Heart right ventricle (tissue), 16 donors: ENCODE data around the gene SHISAL2A. TPM values are rescaled to one million over a fixed set of nuclear protein-coding genes. Genes with fewer than 3 reads are reported as not detected.
A peak's percentile ranks its signal among the peaks of the same experiment; 100 is the strongest.

Experiments used
- ATAC-seq, 8 donors: fragments of 200-7000 bp; cut with Tn5 transposase; one replicate each; pipeline ENCODE4 v1.9.1; 2020; ENCODE audit warnings: mild to moderate bottlenecking in 8 of 8, moderate library complexity in 8 of 8, moderate number of reproducible peaks in 1 of 8
- DNase-seq, 2 donors: peaks; one replicate each; pipeline ENCODE4 v3.0.0-alpha.2; 2020
- H3K27ac ChIP-seq, 10 donors: fragments of 200-600 bp; sonication (generic) in 2 of 10; one replicate each; pipeline versions ENCODE4 v1.5.0 to v1.8.0; 2020 to 2022; ENCODE audit warnings: mild to moderate bottlenecking in 3 of 10
- H3K27me3 ChIP-seq, 7 donors: fragments of 200-600 bp; one replicate each; pipeline ENCODE4 v1.8.0; 2021 to 2022; ENCODE audit warnings: mild to moderate bottlenecking in 2 of 7
- H3K36me3 ChIP-seq, 9 donors: fragments of 200-600 bp; sonication (generic) in 1 of 9; one replicate each; pipeline versions ENCODE4 v1.5.0 to v1.8.0; 2020 to 2022; ENCODE audit warnings: mild to moderate bottlenecking in 2 of 9
- H3K4me1 ChIP-seq, 9 donors: fragments of 200-600 bp; sonication (generic) in 1 of 9; one replicate each; pipeline versions ENCODE4 v1.5.0 to v1.8.0; 2020 to 2022; ENCODE audit warnings: mild to moderate bottlenecking in 4 of 9
- H3K4me3 ChIP-seq, 10 donors: fragments of 200-600 bp; sonication (generic) in 2 of 10; one replicate each; pipeline versions ENCODE4 v1.5.0 to v1.8.0; 2020 to 2022; ENCODE audit warnings: mild to moderate bottlenecking in 7 of 10, moderate library complexity in 2 of 10
- H3K9me3 ChIP-seq, 11 donors: fragments of 200-600 bp in 10 of 11; sonication (generic) in 2 of 11; one replicate each; pipeline versions ENCODE4 v1.5.0 to v1.8.0; 2013 to 2022; ENCODE audit warnings: mild to moderate bottlenecking in 2 of 11, control low read depth in 1 of 11, moderate library complexity in 1 of 11
- CTCF ChIP-seq, 9 donors: fragments of 200-600 bp; sonication (generic) in 2 of 9; IDR thresholded peaks; one replicate each; pipeline versions ENCODE4 v1.5.0 to v1.8.0; 2021 to 2022; ENCODE audit warnings: antibody characterized with exemption in 9 of 9, mild to moderate bottlenecking in 5 of 9, moderate library complexity in 1 of 9
- WGBS, 2 donors: extraction: QIAGEN DNeasy Blood & Tissue Kit; methylation state at CpG; one replicate each; pipeline ENCODE4 v1.1.7; 2013; ENCODE audit warnings: inconsistent platforms in 1 of 2; 5-methylcytosine and 5-hydroxymethylcytosine counted together
- intact Hi-C, 10 donors: fragments of 100-400 bp; cut with DNase I; formaldehyde crosslinking; loops; one replicate each; pipeline versions ENCODE4 v1.11.1 to v1.14.2; 2022
- polyA plus RNA-seq, 2 donors: library from polyadenylated mRNA; stranded (reverse); fragments of 200-250 nt; gene quantifications; one replicate each; pipeline ENCODE4 v1.2.3, GENCODE V29; 2013
- total RNA-seq, 10 donors: library from RNA; stranded (reverse); fragmentation: NEBNext Ultra II Directional in 3 of 10; extraction: Animal tissue kit (Norgen Biotek cat#: 25700) in 3 of 10; gene quantifications; one replicate each; pipeline versions ENCODE4 v1.2.1 to v1.2.4, GENCODE V29; 2021 to 2023
- donor health status: Arrhythmogenic right ventricular cardiomyopathy.
- donor health status: ischemic (EF 13 %, LVEDD 7.1; RV severe dilation, severe dysfunction).
- donor health status: healthy with polysubstance abuse.
- donor health status: DM: no; HTN: yes; CAD: no.
- donor health status: DM: no; HTN: no; CAD: no.
- donor health status: ischemic (EF 25% LVEDD 6.9; RV normal size, moderate dysfunction).
- donor health status: ischemic (EF 25% LVEDD 5.7; RV mildly dilated, moderate dysfunction).
- donor health status: healthy.
- donor health status: DM: yes; HTN: yes; CAD: no.
- donor health status: Ischemic cardiomyopathy.
- donor health status: ischemic (EF 35%, LVEDD 5.7; RV mildly dilated, moderate dysfunction).
- donor health status: nonischemic (EF 11% LVEDD 7.7; RV severe dilation, severe dysfunction).
- donor health status: DM: yes; HTN: yes; CAD: no.
- donor health status: PGD.
- donor health status: ischemic (EF 29% LVEDD 5.4; RV normal size, mild dysfunction).
- donor health status: nonischemic (EF 23%, LVEDD 6.1; RV moderate dilation, normal function).

The SHISAL2A gene
- total and polyA plus RNA-seq, 12 donors = 0.10 to 0.22 (median 0.19) TPM; not detected in 9

DNA sequence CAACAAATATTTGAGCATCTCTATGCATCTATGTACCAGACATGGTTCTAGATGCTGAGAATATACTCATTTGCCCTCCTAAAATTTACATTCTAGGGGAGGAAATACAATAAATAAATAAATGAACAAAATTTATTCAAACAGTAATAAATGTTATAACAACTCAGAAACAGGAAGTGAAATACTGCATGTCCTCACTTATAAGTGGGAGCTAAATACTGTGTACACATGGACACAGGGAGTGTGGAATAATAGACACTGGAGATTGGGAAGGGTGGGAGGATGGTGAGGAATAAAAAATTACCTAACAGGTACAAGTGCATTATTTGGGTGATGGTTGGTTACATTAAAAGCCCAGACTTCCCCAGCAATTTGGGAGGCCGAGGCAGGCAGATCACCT is 60.9 kb downstream of the SHISAL2A start:
- intact Hi-C loops = loop anchor here in 5 of 10 donors (10.0 kb wide), 3 partner anchors 289 to 501 kb away; partner anchors contain the start of genes CPT2 (in 2 of the 5), ORC1 (in 1 of the 5) and PRPF38A (in 1 of the 5)
- 97 to 100% methylated on average over 1 of the region's 1 CpG for WGBS, 2 donors

DNA sequence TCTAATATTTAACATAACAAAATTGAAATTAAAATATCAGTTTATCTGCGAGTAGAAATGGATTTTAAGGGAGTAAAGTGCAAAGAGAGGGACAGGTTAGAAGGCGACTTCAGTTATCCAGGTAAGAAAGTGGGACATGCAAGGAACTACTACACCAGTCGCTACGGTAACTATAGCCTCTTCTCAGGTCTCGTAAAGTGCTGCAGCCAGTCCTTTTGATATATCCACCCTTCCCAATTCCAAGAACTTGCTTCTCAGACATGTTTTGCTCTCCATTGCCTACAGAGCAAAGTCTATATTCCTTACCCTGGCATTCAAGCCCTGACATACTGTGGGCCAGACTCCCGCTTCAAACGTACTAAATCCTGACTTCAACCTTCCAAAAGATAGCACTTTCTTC is 62.7 kb downstream of the SHISAL2A start:
- Histone ChIP-seq H3K4me1 (peaks cover 0 to 20% (median 6%) of the 10 kb centered on the region in 9 donors), H3K4me3 (no peak overlapping the region), H3K27ac (no peak overlapping the region), H3K27me3 (no peaks in the 10 kb centered on the region), H3K9me3 (no peaks in the 10 kb centered on the region), H3K36me3 (peaks cover 0 to 27% (median 17%) of the 10 kb centered on the region in 9 donors)
- DNase-seq (no peak), ATAC-seq (no peak)
- intact Hi-C loops = loop anchor here in 5 of 10 donors (5.0 to 10.0 kb wide), 4 partner anchors 232 to 499 kb away; partner anchors contain the start of genes CPT2 (in 2 of the 5), ORC1 (in 1 of the 5), PRPF38A (in 1 of the 5) and SCP2 (in 1 of the 5)
- no peak for TF ChIP-seq CTCF (IDR thresholded peaks at IDR 0.05)
- 93 to 96% methylated on average over 7 of the region's 7 CpGs for WGBS, 2 donors

More for the DNA sequence above, 60.9 kb downstream of the SHISAL2A start:
- peaks cover 0 to 45% (median 20%) of the 10 kb centered on the region in 9 donors for H3K36me3 ChIP-seq
- peaks cover 0 to 16% (median 5%) of the 10 kb centered on the region in 9 donors for H3K4me1 ChIP-seq
- DNase-seq = no peak
- H3K9me3 ChIP-seq = no peaks in the 10 kb centered on the region
- H3K27me3 ChIP-seq = no peaks in the 10 kb centered on the region
- no peak overlapping the region for H3K4me3 ChIP-seq
- no peak for ATAC-seq
- no peak for TF ChIP-seq CTCF (IDR thresholded peaks at IDR 0.05)
- H3K27ac ChIP-seq = no peak overlapping the region

DNA sequence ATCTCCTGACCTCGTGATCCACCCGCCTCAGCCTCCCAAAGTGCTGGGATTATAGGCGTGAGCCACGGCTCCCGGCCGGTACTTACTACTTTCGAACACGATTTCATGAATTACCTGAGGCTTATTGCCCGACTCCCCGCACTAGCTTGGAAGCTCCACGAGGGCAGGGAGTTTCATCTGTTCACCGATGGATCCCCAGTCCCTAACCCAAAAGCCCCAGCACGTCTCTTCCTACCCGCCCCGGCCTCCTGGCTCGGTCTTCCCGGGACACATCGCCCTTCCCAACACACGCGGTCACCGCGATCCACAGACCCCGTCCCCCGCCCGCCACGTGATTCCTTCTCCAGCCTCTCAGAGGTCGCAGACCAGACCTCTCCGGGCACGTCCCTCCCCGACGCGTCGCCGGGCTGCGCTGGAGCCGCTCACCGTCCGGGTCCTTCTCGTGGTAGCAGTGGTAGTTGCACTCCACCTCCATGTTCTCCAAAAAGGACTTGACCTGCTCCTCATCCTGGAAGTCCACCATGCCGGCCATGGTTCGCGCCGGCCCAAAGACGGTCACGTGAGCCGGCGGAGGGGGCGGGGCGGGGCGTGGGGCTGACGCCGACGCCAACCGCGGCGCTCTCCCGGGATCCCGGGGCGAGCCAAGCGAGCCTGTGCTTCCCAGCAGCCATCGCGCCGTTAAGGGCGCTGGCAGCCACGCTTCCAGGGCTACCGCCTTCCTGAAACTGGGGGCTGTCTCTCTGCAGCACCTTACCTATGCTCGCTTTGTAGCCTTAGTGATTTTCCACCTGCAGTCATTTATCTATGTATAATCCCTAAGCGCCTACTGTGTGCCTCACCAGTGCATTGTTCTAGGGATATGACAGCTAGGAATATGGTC is 65.1 kb downstream of the SHISAL2A start, which contains the start of gene COA7:
COA7 (minus strand) TSS at position 553 of the 880 bp plus-strand sequence; CDS start at position 532, 21 bp downstream.
- H3K36me3 ChIP-seq = peaks cover 0 to 3% (median 0%) of the 10 kb centered on the region in 9 donors
- peak in 2 of 9 donors; percentile 6 for TF ChIP-seq CTCF (IDR thresholded peaks at IDR 0.05)
- peaks cover 0 to 29% (median 6%) of the 10 kb centered on the region in 9 donors for H3K4me1 ChIP-seq
- DNase-seq = peak; percentile 86 to 91
- H3K27ac ChIP-seq = peak within 1 kb of the TSS; percentile 73 to 90 (median 83)
- no peaks in the 10 kb centered on the region for H3K27me3 ChIP-seq
- peak; percentile 90 to 94 (median 92) for ATAC-seq
- H3K4me3 ChIP-seq = peak within 1 kb of the TSS; percentile 54 to 86 (median 72)
- WGBS, 2 donors = 1% methylated on average over 68 of the region's 68 CpGs
- no peaks in the 10 kb centered on the region for H3K9me3 ChIP-seq
- intact Hi-C loops = loop anchor here in 5 of 10 donors (2.0 to 10.0 kb wide), 5 partner anchors 29 to 497 kb away; partner anchors contain the start of genes CPT2 (in 2 of the 5), ORC1 (in 1 of the 5), PRPF38A (in 1 of the 5) and SCP2 (in 1 of the 5)
